GM23248 (cell line): ENCODE data around the gene KCNAB1.

Experiments used
- EZH2 ChIP-seq: fragments of 200-600 bp; sonication (generic); IDR thresholded peaks from 2 replicates; pipeline ENCODE4 v1.6.1; 2018; ENCODE audit warnings: antibody characterized with exemption, mild to moderate bottlenecking; ENCODE audit not compliant: insufficient read depth, poor library complexity, severe bottlenecking
- EZH2phosphoT487 ChIP-seq: fragments of 200-600 bp; sonication (generic); IDR thresholded peaks from 2 replicates; pipeline ENCODE4 v1.6.1; 2018; ENCODE audit warnings: antibody characterized with exemption, moderate library complexity, mild to moderate bottlenecking, low read depth; ENCODE audit not compliant: insufficient read depth

DNA sequence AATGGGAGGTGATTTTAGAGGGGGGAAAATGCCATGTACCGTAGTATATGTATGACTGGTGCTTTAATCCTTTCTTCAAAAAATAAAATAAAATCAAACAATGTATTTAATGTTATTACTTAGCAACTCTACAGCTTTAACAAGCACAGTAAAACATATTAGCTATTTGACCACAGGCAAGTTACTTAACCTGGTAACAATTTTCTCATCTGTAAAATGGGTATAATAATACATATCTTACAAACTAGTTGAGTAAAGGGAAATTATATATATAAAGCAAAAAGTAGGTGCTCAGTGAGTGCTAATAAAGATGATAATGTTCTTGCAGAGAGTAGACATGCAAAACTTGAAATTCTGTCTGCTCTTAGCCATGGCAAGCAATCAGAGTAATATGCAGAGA, 406.7 kb downstream of the KCNAB1 start:
- no peak for TF ChIP-seq EZH2phosphoT487
- no peak for TF ChIP-seq EZH2
